A549 (cell line): ENCODE data around the gene RGL1. TPM values are rescaled to one million over a fixed set of nuclear protein-coding genes. Genes with fewer than 3 reads are reported as not detected.

Source experiments
- ATAC-seq, 2 experiments: fragments of 200-7000 bp in 1 of 2; fragments of >200 bp in 1 of 2; cut with Nextera tagmentation in 1 of 2; cut with Tn5 transposase in 1 of 2; 3 replicates each; pipeline versions ENCODE4 v1.8.0 to v1.9.1; 2018 to 2020; ENCODE audit warnings: mild to moderate bottlenecking in 1 of 2, moderate library complexity in 1 of 2
- CTCF ChIA-PET: fragments of 300-600 bp; sonication (Branson Sonifier 250); formaldehyde crosslinking; extraction: SDS; loops from one replicate; lab custom pipeline; 2021; ENCODE audit warnings: antibody characterized with exemption, inconsistent platforms; lab: Yijun Ruan, JAX
- POLR2A ChIA-PET: fragments of 350-600 bp; formaldehyde crosslinking; extraction: SDS; loops from one replicate; lab custom pipeline; 2021; ENCODE audit warnings: antibody characterized with exemption, inconsistent platforms; lab: Yijun Ruan, JAX
- DNase-seq, 2 experiments: peaks; one replicate each; pipeline versions ENCODE4 v3.0.0 to v3.0.0-alpha.2; 2011 to 2016; ENCODE audit warnings: low read depth in 1 of 2, low spot score in 1 of 2
- FAIRE-seq: peaks from 2 replicates; lab custom pipeline; 2011; peaks lifted over from hg19 to GRCh38; lab: Jason Lieb, UNC
- H3K27ac ChIP-seq, 2 experiments: fragments of >200 bp; sonication (Bioruptor Twin); formaldehyde crosslinking; 3 replicates each; pipeline ENCODE4 v1.5.1; 2016 to 2017
- H3K4me1 ChIP-seq: fragments of >200 bp; sonication (Bioruptor Twin); formaldehyde crosslinking; 3 replicates; pipeline ENCODE4 v1.6.1; 2016
- H3K4me2 ChIP-seq: fragments of >200 bp; sonication (Bioruptor Twin); formaldehyde crosslinking; 3 replicates; pipeline ENCODE4 v1.6.1; 2016
- H3K4me3 ChIP-seq: fragments of >200 bp; sonication (Bioruptor Twin); formaldehyde crosslinking; 3 replicates; pipeline ENCODE4 v1.5.1; 2016
- H3K9me3 ChIP-seq: fragments of >200 bp; sonication (Bioruptor Twin); formaldehyde crosslinking; 3 replicates; pipeline ENCODE4 v1.6.1; 2016
- BHLHE40 ChIP-seq: IDR thresholded peaks from 2 replicates; pipeline ENCODE4 v1.6.1; 2012; ENCODE audit warnings: low read depth, low read length, inconsistent platforms
- CBX8 ChIP-seq: fragments of 200-600 bp; sonication (generic); IDR thresholded peaks from 2 replicates; pipeline ENCODE4 v1.6.1; 2016
- CHD2 ChIP-seq: fragments of 150-350 bp; IDR thresholded peaks from 2 replicates; pipeline ENCODE4 v1.6.1; 2014; ENCODE audit warnings: low read length; ENCODE audit not compliant: partially characterized antibody
- EP300 ChIP-seq, 2 experiments: fragments of >200 bp; sonication (Bioruptor Twin); formaldehyde crosslinking; IDR thresholded peaks; 2 replicates in 1 of 2; 3 replicates in 1 of 2; pipeline ENCODE4 v1.6.1; 2016 to 2017
- FOSL2 ChIP-seq, 2 experiments: fragments of 450-650 bp in 1 of 2; fragments of >200 bp in 1 of 2; sonication (Bioruptor Twin) in 1 of 2; formaldehyde crosslinking; IDR thresholded peaks; 2 replicates each; pipeline versions ENCODE4 v1.5.0 to v1.6.1; 2016 to 2020; ENCODE audit warnings: mild to moderate bottlenecking in 1 of 2, moderate library complexity in 1 of 2
- HDAC2 ChIP-seq: fragments of 200-600 bp; sonication (generic); IDR thresholded peaks from 2 replicates; pipeline ENCODE4 v1.6.1; 2016
- HOXA7 ChIP-seq: fragments of 250-450 bp; sonication (Bioruptor Pico); IDR thresholded peaks from 2 replicates; pipeline ENCODE4 v1.5.0; 2020; ENCODE audit warnings: mild to moderate bottlenecking, moderate library complexity
- HOXB13 ChIP-seq: fragments of 250-450 bp; sonication (Bioruptor Pico); IDR thresholded peaks from 2 replicates; pipeline ENCODE4 v1.5.0; 2020; ENCODE audit warnings: low read depth, mild to moderate bottlenecking, moderate library complexity
- HOXB5 ChIP-seq: fragments of 250-450 bp; sonication (Bioruptor Pico); IDR thresholded peaks from 2 replicates; pipeline ENCODE4 v1.5.0; 2020; ENCODE audit warnings: mild to moderate bottlenecking, moderate library complexity
- JUN ChIP-seq, 2 experiments: fragments of >200 bp; sonication (Bioruptor Twin); formaldehyde crosslinking; IDR thresholded peaks; 2 replicates in 1 of 2; 3 replicates in 1 of 2; pipeline ENCODE4 v1.6.1; 2016 to 2017
- JUNB ChIP-seq: fragments of >200 bp; sonication (Bioruptor Twin); formaldehyde crosslinking; IDR thresholded peaks from 2 replicates; pipeline ENCODE4 v1.6.1; 2016
- KDM1A ChIP-seq: fragments of 200-600 bp; sonication (generic); IDR thresholded peaks from 2 replicates; pipeline ENCODE4 v1.6.1; 2016; ENCODE audit warnings: low read depth, mild to moderate bottlenecking
- MAFK ChIP-seq: fragments of 450-650 bp; IDR thresholded peaks from 2 replicates; pipeline ENCODE4 v1.6.1; 2014; ENCODE audit not compliant: partially characterized antibody
- NPAS2 ChIP-seq: fragments of 250-450 bp; sonication (Bioruptor Pico); IDR thresholded peaks from 2 replicates; pipeline ENCODE4 v1.8.0; 2022; ENCODE audit warnings: mild to moderate bottlenecking, moderate library complexity, borderline replicate concordance
- PHF8 ChIP-seq: fragments of 200-600 bp; sonication (generic); IDR thresholded peaks from 2 replicates; pipeline ENCODE4 v1.6.1; 2016; ENCODE audit warnings: low read depth, mild to moderate bottlenecking, antibody characterized with exemption, moderate library complexity, borderline replicate concordance
- POLR2AphosphoS2 ChIP-seq: conservative IDR thresholded peaks from 2 replicates; pipeline ENCODE4 v1.6.1; 2012; ENCODE audit warnings: low read length, improper control_type of control experiment, inconsistent platforms
- RFX5 ChIP-seq: fragments of 450-650 bp; IDR thresholded peaks from 2 replicates; pipeline ENCODE4 v1.7.1; 2014; ENCODE audit warnings: antibody characterized with exemption, mild to moderate bottlenecking, moderate library complexity
- ZFP36 ChIP-seq: fragments of 450-650 bp; IDR thresholded peaks from 2 replicates; pipeline ENCODE4 v1.6.1; 2014; ENCODE audit warnings: borderline replicate concordance; ENCODE audit not compliant: partially characterized antibody
- ZSCAN20 ChIP-seq: fragments of 250-450 bp; sonication (Bioruptor Pico); IDR thresholded peaks from 2 replicates; pipeline ENCODE4 v1.8.0; 2022; ENCODE audit warnings: mild to moderate bottlenecking, moderate library complexity
- WGBS: methylation state at CpG from one replicate; pipeline ENCODE4 v1.1.6; 2017; ENCODE audit errors: missing lambda C conversion rate; 5-methylcytosine and 5-hydroxymethylcytosine counted together
- polyA plus RNA-seq, 4 experiments: library from polyadenylated mRNA; depleted of rRNA in 3 of 4; stranded (reverse); fragments of >200 nt; fragmentation: RNase III in 1 of 4; extraction: RNeasy Plus Mini Kit Qiagen cat#74134 plus additional on column Dnase treatment in 1 of 4; gene quantifications; 2 replicates in 3 of 4; 3 replicates in 1 of 4; pipeline ENCODE4 v1.2.3, GENCODE V29; 2011 to 2017
- TF ChIP-seq, protein P1 (sequence below): IDR thresholded peaks from 2 replicates; pipeline ENCODE4 v1.6.1; 2012
- TF ChIP-seq, protein P2 (sequence below): fragments of 250-450 bp; sonication (Bioruptor Pico); IDR thresholded peaks from 2 replicates; pipeline ENCODE4 v1.5.0; 2021; ENCODE audit warnings: mild to moderate bottlenecking, moderate library complexity, borderline replicate concordance
- TF ChIP-seq, protein P3 (sequence below): IDR thresholded peaks from 2 replicates; pipeline ENCODE4 v1.6.1; 2012; ENCODE audit warnings: low read depth, borderline replicate concordance
- TF ChIP-seq, protein P4 (sequence below): fragments of >200 bp; sonication (Bioruptor Twin); formaldehyde crosslinking; IDR thresholded peaks from 2 replicates; pipeline ENCODE4 v1.6.1; 2016
- TF ChIP-seq, protein P5 (sequence below): IDR thresholded peaks from 2 replicates; pipeline ENCODE4 v1.6.1; 2012

RGL1 gene
- polyA plus RNA-seq, 2 of the 4 experiments (the other 2 are of a cell fraction): 1.0 to 3.8 TPM

DNA sequence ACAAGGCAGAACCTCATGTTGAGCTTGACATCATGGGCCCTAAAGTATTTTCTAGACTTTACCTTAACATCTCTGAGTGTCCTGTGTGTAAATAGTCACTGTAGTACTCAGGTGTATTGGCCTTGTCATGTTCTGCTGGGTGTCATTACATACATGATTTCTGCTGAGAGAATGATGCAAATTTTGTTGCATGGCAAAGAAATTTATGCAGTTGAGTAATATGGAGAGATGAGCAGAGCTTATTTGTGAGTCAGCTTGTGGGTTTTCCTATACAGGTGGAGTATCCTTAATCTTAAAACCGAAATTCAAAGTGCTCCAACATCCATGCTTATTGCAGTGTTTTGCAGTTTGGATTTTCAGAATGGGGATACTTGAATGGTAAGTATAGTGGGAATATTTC is 36.6 kb downstream of the RGL1 start:
- WGBS: 0% methylated on average over 1 of the region's 1 CpG
- no peak overlapping the region for H3K4me2 ChIP-seq
- no peaks in the 10 kb centered on the region for H3K9me3 ChIP-seq
- DNase-seq: no peak
- no peak for ATAC-seq
- H3K27ac ChIP-seq: no peak overlapping the region
- ChIA-PET CTCF (no interaction called here), POLR2A (no interaction called here)
- H3K4me3 ChIP-seq: no peak overlapping the region
- peaks cover 27% of the 10 kb centered on the region for H3K4me1 ChIP-seq
- TF ChIP-seq NPAS2 (CRISPR knock-in tag) (no peak), EP300 (IDR thresholded peaks at IDR 0.05) (no peak), BHLHE40 (no peak), KDM1A (no peak), POLR2AphosphoS2 (no peak), HOXB5 (CRISPR knock-in tag) (no peak), HOXB13 (no peak), PHF8 (no peak), ZFP36 (no peak)
- TF ChIP-seq, protein P1, sequence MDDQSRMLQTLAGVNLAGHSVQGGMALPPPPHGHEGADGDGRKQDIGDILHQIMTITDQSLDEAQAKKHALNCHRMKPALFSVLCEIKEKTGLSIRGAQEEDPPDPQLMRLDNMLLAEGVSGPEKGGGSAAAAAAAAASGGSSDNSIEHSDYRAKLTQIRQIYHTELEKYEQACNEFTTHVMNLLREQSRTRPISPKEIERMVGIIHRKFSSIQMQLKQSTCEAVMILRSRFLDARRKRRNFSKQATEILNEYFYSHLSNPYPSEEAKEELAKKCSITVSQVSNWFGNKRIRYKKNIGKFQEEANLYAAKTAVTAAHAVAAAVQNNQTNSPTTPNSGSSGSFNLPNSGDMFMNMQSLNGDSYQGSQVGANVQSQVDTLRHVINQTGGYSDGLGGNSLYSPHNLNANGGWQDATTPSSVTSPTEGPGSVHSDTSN: no peak
- TF ChIP-seq, protein P2, sequence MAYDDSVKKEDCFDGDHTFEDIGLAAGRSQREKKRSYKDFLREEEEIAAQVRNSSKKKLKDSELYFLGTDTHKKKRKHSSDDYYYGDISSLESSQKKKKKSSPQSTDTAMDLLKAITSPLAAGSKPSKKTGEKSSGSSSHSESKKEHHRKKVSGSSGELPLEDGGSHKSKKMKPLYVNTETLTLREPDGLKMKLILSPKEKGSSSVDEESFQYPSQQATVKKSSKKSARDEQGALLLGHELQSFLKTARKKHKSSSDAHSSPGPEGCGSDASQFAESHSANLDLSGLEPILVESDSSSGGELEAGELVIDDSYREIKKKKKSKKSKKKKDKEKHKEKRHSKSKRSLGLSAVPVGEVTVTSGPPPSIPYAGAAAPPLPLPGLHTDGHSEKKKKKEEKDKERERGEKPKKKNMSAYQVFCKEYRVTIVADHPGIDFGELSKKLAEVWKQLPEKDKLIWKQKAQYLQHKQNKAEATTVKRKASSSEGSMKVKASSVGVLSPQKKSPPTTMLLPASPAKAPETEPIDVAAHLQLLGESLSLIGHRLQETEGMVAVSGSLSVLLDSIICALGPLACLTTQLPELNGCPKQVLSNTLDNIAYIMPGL (CRISPR knock-in tag): no peak
- FAIRE-seq: no peak

DNA sequence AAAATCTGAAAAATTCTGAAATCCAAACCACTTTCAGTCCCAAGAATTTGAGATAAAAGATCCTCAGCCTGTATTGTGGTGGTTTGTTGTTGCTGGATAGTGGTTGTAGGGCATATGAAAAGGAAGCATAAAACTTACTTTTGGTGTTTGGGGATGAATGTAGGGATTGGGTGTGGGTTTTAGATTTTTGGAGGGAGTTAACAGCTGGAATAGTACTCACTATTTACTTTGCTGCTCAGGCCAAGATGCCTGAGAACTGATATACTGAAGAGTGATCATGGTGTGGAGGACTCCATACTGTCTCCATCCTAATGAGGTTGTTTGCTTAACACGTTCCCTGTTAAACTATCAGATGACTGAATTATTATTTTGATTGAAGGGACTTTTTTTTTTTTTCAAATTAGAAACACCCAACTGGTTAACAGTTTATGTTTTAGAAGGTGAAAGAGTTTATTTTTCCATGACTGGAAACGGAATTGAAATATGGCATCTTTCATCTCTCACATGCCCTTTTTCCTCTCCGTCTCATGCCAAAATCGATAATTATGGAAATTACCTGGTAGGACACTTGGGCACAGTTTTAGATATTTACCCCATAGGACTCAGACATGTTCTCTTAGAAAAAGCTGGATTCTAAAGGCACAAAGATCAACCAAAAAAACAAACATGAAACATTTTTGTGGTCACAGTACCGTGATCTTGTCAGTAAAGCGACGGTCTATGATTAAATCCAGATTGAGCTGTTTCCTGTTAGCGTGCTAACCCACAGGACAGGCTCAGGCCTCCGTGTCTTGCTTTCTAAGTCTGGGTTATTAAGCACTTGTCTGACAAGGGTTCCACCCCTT is 37.3 kb downstream of the RGL1 start:
- Histone ChIP-seq H3K9me3 (no peaks in the 10 kb centered on the region), H3K4me1 (peaks cover 27% of the 10 kb centered on the region)
- no peak for TF ChIP-seq JUNB
- TF ChIP-seq ZSCAN20 (CRISPR knock-in tag): no peak
- no peak for TF ChIP-seq CHD2
- no peak for TF ChIP-seq FOSL2 (IDR thresholded peaks at IDR 0.05)
- no peak for TF ChIP-seq FOSL2 (CRISPR knock-in tag; IDR thresholded peaks at IDR 0.05)
- TF ChIP-seq HDAC2: no peak
- no peak for TF ChIP-seq RFX5
- TF ChIP-seq, protein P3, sequence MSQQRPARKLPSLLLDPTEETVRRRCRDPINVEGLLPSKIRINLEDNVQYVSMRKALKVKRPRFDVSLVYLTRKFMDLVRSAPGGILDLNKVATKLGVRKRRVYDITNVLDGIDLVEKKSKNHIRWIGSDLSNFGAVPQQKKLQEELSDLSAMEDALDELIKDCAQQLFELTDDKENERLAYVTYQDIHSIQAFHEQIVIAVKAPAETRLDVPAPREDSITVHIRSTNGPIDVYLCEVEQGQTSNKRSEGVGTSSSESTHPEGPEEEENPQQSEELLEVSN: no peak
- TF ChIP-seq EP300 (IDR thresholded peaks at IDR 0.05): no peak
- TF ChIP-seq, all 56 proteins: peak for 0
- H3K4me3 ChIP-seq: no peak overlapping the region
- H3K27ac ChIP-seq: no peak overlapping the region
- peak overlapping the region; percentile 17; the same call in 2 of the 3 replicates for H3K4me2 ChIP-seq
- DNase-seq (no peak), FAIRE-seq (no peak), ATAC-seq (no peak)
- WGBS: 66% methylated on average over 9 of the region's 9 CpGs
- ChIA-PET CTCF (interaction anchor here (1.7 kb wide), 1 partner anchor 187 kb away, joined by 5 read pairs; no protein-coding TSS in a partner anchor), POLR2A (no interaction called here)

DNA sequence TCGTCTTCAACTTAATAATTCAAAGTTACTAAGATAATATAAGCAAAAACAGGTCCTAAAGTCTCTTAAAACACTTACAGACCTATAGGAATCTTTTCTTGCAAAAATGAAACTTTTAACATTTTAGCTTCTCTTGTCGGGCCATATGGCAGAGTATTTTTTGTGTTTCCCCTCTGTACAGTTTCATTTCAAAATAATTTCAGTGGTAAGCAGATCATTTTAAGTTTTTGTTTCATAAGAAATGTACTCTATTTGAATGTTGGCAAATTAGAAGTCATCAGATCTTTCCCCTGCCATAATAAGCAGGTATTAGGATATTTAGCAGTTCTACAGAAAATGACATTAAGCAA is 37.9 kb downstream of the RGL1 start:
- H3K4me1 ChIP-seq: peaks cover 27% of the 10 kb centered on the region
- no peak for DNase-seq
- POLR2A ChIA-PET: no interaction called here
- H3K4me3 ChIP-seq: no peak overlapping the region
- H3K9me3 ChIP-seq: no peaks in the 10 kb centered on the region
- 43% methylated on average over 2 of the region's 2 CpGs for WGBS
- ATAC-seq: no peak
- no peak for FAIRE-seq
- CTCF ChIA-PET: interaction anchor here (1.7 kb wide), 1 partner anchor 187 kb away, joined by 5 read pairs; no protein-coding TSS in a partner anchor
- H3K27ac ChIP-seq: no peak overlapping the region
- H3K4me2 ChIP-seq: peak overlapping the region; percentile 59
- TF ChIP-seq CBX8 (no peak), MAFK (no peak), JUN (IDR thresholded peaks at IDR 0.05) (no peak), HOXA7 (CRISPR knock-in tag) (no peak), KDM1A (no peak)
- TF ChIP-seq, protein P4, sequence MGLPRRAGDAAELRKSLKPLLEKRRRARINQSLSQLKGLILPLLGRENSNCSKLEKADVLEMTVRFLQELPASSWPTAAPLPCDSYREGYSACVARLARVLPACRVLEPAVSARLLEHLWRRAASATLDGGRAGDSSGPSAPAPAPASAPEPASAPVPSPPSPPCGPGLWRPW: no peak
- TF ChIP-seq, protein P5, sequence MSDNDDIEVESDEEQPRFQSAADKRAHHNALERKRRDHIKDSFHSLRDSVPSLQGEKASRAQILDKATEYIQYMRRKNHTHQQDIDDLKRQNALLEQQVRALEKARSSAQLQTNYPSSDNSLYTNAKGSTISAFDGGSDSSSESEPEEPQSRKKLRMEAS: no peak
